Lower leg skin (tissue), 4 donors: ENCODE measurements around the gene THSD4. TPM values are rescaled to one million over a fixed set of nuclear protein-coding genes. Genes with fewer than 3 reads are reported as not detected.
"Not testable (repeated sequence)": the region's sequence is repeated elsewhere in the genome, so short reads cannot be mapped to it uniquely, and the experiment has no call there.

Experiments used
- DNase-seq, 2 donors: peaks; one replicate each; pipeline ENCODE4 v3.0.0-alpha.2; 2019; ENCODE audit warnings: low spot score in 2 of 2
- H3K4me3 ChIP-seq: fragments of 200-600 bp; sonication (generic); 2 replicates; pipeline ENCODE4 v1.5.1; 2017; ENCODE audit warnings: mild to moderate bottlenecking, low read depth; ENCODE audit not compliant: poor library complexity, severe bottlenecking
- POLR2A ChIP-seq, 2 donors: fragments of 450-650 bp; IDR thresholded peaks; one replicate each; pipeline ENCODE4 v1.6.1; 2016 to 2017; ENCODE audit warnings: antibody characterized with exemption in 2 of 2, mild to moderate bottlenecking in 1 of 2, moderate library complexity in 1 of 2
- WGBS, 2 donors: methylation state at CpG; one replicate each; pipeline ENCODE4 v1.1.5; 2018; 5-methylcytosine and 5-hydroxymethylcytosine counted together
- intact Hi-C: fragments of 100-400 bp; cut with DNase I; formaldehyde crosslinking; loops from one replicate; pipeline ENCODE4 v1.15.0; 2023; ENCODE audit warnings: low total_unique reads
- total RNA-seq, 4 donors: library from RNA; depleted of rRNA; stranded (reverse); fragments of >200 nt; gene quantifications; one replicate each; pipeline ENCODE4 v1.1.0, GENCODE V29; 2016
- TF ChIP-seq, protein P1 (sequence below), 3 donors: fragments of 450-650 bp; IDR thresholded peaks; one replicate each; pipeline ENCODE4 v1.5.1; 2016; ENCODE audit warnings: antibody characterized with exemption in 3 of 3, mild to moderate bottlenecking in 3 of 3, moderate library complexity in 2 of 3

Gene THSD4
- total RNA-seq, 4 donors from 2014 or later: 9.3 to 39.2 (median 32.8) TPM

DNA sequence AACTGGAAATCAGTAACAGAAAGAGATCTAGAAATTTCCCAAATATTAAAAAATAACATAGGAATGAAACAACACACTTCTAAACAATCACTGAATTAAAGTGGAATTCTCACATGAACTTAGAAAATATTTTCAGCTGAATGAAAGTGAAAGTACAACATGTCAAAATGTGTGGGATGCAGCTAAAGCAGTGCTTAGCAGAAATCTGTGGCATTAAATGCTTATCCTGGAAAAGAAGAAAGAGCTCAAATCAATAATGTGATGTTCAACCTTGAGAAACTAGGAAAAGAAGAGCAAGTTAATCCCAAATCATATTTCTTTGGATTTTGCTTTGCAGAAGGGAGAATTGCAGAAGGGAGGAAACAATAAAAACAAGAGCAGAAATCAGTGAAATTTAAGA lies 596.9 kb downstream of the THSD4 start:
- DNase-seq: no peak
- TF ChIP-seq POLR2A (IDR thresholded peaks at IDR 0.05): no peak
- TF ChIP-seq, protein P1, sequence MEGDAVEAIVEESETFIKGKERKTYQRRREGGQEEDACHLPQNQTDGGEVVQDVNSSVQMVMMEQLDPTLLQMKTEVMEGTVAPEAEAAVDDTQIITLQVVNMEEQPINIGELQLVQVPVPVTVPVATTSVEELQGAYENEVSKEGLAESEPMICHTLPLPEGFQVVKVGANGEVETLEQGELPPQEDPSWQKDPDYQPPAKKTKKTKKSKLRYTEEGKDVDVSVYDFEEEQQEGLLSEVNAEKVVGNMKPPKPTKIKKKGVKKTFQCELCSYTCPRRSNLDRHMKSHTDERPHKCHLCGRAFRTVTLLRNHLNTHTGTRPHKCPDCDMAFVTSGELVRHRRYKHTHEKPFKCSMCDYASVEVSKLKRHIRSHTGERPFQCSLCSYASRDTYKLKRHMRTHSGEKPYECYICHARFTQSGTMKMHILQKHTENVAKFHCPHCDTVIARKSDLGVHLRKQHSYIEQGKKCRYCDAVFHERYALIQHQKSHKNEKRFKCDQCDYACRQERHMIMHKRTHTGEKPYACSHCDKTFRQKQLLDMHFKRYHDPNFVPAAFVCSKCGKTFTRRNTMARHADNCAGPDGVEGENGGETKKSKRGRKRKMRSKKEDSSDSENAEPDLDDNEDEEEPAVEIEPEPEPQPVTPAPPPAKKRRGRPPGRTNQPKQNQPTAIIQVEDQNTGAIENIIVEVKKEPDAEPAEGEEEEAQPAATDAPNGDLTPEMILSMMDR (IDR thresholded peaks at IDR 0.05): no peak
- no peak overlapping the region for H3K4me3 ChIP-seq
- intact Hi-C loops: no loop called here

DNA sequence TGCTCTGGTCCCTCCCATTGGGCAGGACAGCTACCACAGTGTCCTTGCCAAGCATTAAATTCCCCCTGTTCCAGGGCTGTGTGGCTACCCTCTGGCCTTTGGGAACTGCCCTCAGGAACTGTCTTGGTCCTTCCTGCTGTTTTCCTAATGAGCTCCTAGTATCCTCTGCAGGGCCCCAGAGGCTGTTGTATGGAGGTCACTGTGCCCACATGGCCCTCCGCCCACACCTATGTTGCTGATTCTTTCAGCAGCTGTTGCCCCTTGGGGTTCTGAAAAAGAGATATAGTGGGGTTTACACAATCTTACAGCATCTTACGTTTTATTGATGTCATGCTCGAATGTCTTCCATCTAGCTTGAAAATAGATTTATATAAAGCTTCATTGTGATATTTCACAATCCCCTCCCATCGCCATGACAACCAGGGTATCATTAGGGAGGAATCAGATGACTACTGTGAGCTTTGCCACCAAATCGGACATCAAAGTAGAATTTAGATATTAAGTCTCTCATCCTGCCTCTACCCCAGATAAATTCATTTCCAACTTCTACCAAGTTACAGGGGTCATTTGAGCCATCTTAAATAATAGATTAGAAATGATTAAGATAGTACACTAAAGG lies 598.0 kb downstream of the THSD4 start:
- intact Hi-C loops: no loop called here
- TF ChIP-seq, protein P1 (IDR thresholded peaks at IDR 0.05): no peak
- no peak for TF ChIP-seq POLR2A (IDR thresholded peaks at IDR 0.05)
- no peak overlapping the region for H3K4me3 ChIP-seq
- 71 to 82% methylated on average over 5 of the region's 5 CpGs for WGBS, 2 donors
- DNase-seq: no peak

DNA sequence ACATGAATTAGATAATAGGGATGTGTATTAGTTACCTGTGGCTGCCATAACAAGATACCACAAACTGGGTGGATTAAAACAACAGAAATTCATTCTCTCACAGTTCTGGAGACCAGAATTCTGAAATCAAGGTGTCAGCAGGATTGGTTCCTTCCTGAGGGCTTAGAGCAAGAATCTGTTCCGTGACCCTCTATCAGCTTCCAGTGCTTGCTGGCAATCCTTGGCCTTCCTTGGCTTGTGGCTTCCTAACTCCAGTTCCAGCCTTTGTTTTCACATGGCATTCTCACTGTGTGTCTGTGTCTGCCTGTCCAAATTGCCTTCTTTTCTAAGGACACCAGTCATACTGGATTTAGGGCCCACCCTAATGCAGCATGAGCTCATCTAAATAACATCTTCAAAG lies 600.6 kb downstream of the THSD4 start:
- TF ChIP-seq, protein P1 (IDR thresholded peaks at IDR 0.05): no peak
- TF ChIP-seq POLR2A (IDR thresholded peaks at IDR 0.05): no peak
- WGBS, 2 donors: 64 to 71% methylated on average over 1 of the region's 1 CpG
- intact Hi-C loops: no loop called here
- DNase-seq: no peak
- H3K4me3 ChIP-seq: no peak overlapping the region

DNA sequence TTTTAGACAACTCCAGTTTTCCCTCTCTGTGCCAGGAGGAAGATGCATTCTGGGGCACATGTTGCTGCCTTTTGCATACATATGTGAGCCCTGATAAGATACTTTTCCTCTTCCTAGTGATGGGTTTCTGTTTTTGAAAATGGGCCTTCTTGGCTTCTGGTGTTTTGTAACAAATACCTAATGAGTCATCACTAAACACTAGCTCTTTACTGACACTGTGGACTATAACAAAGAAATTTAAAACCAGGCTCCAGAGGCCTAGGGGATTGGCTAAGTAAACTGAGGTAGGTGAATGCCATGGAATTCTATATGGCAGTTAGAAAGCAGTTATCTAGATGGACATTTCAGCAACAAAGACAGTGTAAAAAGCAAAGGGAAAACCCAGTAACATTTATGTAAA lies 601.7 kb downstream of the THSD4 start:
- TF ChIP-seq, protein P1 (IDR thresholded peaks at IDR 0.05): no peak
- TF ChIP-seq POLR2A (IDR thresholded peaks at IDR 0.05): no peak
- intact Hi-C loops: no loop called here
- no peak overlapping the region for H3K4me3 ChIP-seq
- no peak for DNase-seq

DNA sequence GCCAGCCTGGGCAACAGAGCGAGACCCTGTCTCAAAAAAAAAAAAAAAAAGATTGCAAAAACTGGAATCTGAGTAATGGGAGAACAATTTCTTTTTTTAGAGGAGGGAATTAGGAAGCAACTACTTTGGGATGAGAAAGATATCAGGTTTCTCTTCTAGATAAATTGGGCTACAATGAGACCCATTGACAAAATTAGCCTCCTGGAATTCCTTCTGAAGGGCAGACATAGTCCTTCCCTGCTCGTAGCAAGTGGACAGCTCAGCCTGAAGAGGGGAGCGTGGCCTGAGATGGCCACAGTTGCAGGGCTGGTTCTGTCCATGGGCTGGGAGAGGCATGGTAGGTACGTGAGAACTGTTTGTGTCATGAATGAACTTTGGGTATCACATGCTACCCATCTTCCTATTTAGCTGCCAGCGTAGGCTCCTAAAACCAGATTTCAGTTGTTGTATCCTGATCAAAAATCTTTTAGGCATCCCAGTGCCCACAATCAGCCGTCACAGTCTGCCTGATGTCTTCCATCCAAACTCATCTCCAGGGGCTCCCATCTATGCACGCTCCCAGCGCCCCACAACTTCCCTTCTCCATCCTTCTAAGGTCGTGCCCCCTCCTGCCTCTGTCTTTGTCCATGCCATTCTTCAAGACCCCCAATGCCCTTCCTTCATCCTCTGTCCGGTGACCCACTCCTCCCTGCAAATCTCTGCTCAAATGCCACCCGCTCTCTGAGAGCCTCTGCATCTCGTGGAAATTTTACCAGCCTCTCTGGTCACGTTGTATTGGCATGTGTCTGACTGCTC lies 603.0 kb downstream of the THSD4 start:
- H3K4me3 ChIP-seq: no peak overlapping the region
- DNase-seq: no peak
- intact Hi-C loops: no loop called here
- 86% methylated on average over 13 of the region's 13 CpGs for WGBS, 2 donors
- TF ChIP-seq POLR2A (IDR thresholded peaks at IDR 0.05): no peak

DNA sequence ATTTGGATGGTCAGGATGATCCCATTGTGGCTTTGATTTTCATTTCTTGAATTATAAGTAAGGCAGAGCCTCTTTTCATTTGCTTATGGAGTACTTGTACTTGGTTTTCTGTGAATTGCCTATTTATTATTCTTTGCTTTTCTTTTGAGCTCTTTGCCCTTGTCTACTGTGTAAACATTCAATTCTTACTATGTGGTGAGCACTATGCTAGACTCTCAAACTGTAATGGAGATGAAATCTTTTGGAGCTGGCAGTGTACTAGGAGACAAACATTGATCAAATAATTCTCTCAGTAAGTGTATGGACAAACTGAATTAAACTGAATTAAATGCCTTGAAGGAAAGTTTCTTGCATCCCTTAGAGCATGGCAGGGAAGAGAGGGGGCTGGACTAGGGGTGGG lies 608.1 kb downstream of the THSD4 start:
- TF ChIP-seq POLR2A (IDR thresholded peaks at IDR 0.05): no peak
- TF ChIP-seq, protein P1 (IDR thresholded peaks at IDR 0.05): no peak
- intact Hi-C loops: no loop called here
- H3K4me3 ChIP-seq: no peak overlapping the region
- no peak for DNase-seq

DNA sequence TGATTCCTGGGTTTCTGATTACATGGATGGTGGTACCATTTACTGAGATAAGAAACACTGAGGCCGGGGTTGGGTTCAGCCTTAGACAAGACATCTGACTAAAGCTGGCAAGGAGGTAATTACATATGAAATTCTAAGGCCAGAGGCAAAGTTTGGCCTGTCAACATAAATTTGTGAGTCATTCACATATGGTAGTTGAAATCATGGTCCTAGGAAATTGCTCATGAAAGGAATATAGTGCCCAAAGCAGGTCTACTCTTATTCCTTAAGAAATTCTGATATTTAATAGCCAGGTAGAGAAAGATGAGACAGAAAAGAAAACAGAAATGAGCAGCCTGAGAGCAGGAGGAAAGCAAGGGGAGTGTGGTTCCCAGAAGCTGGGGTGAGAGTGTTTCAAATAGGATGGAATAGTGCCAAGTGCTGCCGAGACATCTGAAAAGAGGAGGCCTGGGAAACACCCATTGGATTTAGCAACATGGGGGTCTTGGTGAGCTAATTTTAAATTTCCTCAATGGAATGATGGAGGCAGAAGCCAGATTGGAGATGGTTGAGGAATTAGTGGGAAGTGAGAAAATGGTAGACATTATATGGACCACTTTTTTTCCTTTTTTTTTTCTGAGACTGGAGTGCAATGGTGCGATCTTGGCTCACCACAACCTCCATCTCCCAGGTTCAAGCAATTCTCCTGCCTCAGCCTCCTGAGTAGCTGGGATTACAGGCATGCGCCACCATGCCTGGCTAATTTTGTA lies 610.1 kb downstream of the THSD4 start:
- not testable (repeated sequence) for H3K4me3 ChIP-seq, DNase-seq
- intact Hi-C loops: loop anchor here (5.0 kb wide), 1 partner anchor 278 kb away; no protein-coding TSS in a partner anchor
- 78 to 80% methylated on average over 4 of the region's 4 CpGs for WGBS, 2 donors
